22Rv1 (cell line): ENCODE results near the gene RBM12.

Experiments
- CTCF ChIP-seq: fragments of 450-650 bp; IDR thresholded peaks from 2 replicates; pipeline ENCODE4 v1.5.1; 2017; ENCODE audit warnings: mild to moderate bottlenecking
- ZFX ChIP-seq: fragments of 450-650 bp; IDR thresholded peaks from 2 replicates; pipeline ENCODE4 v1.6.1; 2017; ENCODE audit warnings: antibody characterized with exemption, borderline replicate concordance

GRCh38 chr20:35643045-35643444 lies 21.7 kb downstream of the RBM12 start:
- TF ChIP-seq CTCF, result no peak
- TF ChIP-seq ZFX, result no peak
